Measurements from ENCODE around the gene NCDN.
"Not testable (repeated sequence)": the region's sequence is repeated elsewhere in the genome, so short reads cannot be mapped to it uniquely, and the experiment has no call there.

Gene NCDN

GRCh38 chr1:35569936-35570335, 12.3 kb downstream of the NCDN start:
- DNase-seq, result peak; percentile 34 to 61 (median 55)

- no peak for DNase-seq
Observed at GRCh38 chr1:35570589-35571137, 13.1 kb downstream of the NCDN start.

GRCh38 chr1:35571263-35571662, 13.7 kb downstream of the NCDN start:
- DNase-seq, result no peak

GRCh38 chr1:35572296-35572695, 14.7 kb downstream of the NCDN start:
- DNase-seq, result no peak

- peak; percentile 55 to 74 (median 63) for DNase-seq
Observed at GRCh38 chr1:35573198-35574124, 15.9 kb downstream of the NCDN start, which contains the start of gene TFAP2E. Gene TFAP2E, plus strand, starts transcription at chr1:35573314. Its CDS starts 264 bp downstream, at chr1:35573578.

GRCh38 chr1:35574125-35574654, 16.6 kb downstream of the NCDN start:
- no peak for DNase-seq

GRCh38 chr1:35574655-35575415, 17.2 kb downstream of the NCDN start:
- DNase-seq, result peak in 2 of 3 donors; percentile 74 to 76

GRCh38 chr1:35575416-35575958, 17.9 kb downstream of the NCDN start:
- peak in 1 of 3 donors; percentile 73 for DNase-seq

- peak in 1 of 3 donors; percentile 33 for DNase-seq
Observed at GRCh38 chr1:35576061-35576765, 18.6 kb downstream of the NCDN start.

- DNase-seq, result not testable (repeated sequence)
Observed at GRCh38 chr1:35576766-35577070, 19.1 kb downstream of the NCDN start.

GRCh38 chr1:35577071-35577998, 19.7 kb downstream of the NCDN start:
- DNase-seq, result peak in 1 of 3 donors; percentile 47

- no peak for DNase-seq
Observed at GRCh38 chr1:35580949-35581388, 23.4 kb downstream of the NCDN start.

- not testable (repeated sequence) for DNase-seq
Observed at GRCh38 chr1:35581621-35582020, 24.0 kb downstream of the NCDN start.

- DNase-seq, result no peak
Observed at GRCh38 chr1:35585281-35585680, 27.7 kb downstream of the NCDN start.

- not testable (repeated sequence) for DNase-seq
Observed at GRCh38 chr1:35585805-35586204, 28.2 kb downstream of the NCDN start.

- no peak for DNase-seq
Observed at GRCh38 chr1:35586808-35587207, 29.2 kb downstream of the NCDN start.

GRCh38 chr1:35587736-35588135, 30.1 kb downstream of the NCDN start:
- no peak for DNase-seq

- no peak for DNase-seq
Observed at GRCh38 chr1:35588197-35588910, 30.8 kb downstream of the NCDN start.

GRCh38 chr1:35589516-35590427, 32.2 kb downstream of the NCDN start:
- no peak for DNase-seq

All from suppressor macrophage treated with lipopolysaccharide for 1 hour (primary cell).